ENCODE measurements around the gene FXR2.
A peak's percentile ranks its signal among the peaks of the same experiment; 100 is the strongest.

- peak; percentile 89 to 93 (median 90) for TF ChIP-seq CTCF (IDR thresholded peaks at IDR 0.05)
- TF ChIP-seq EP300 (IDR thresholded peaks at IDR 0.05): no peak
These were observed 25.4 kb downstream of the FXR2 start for GRCh38 chr17:7589204-7589868.

Measured in ovary (tissue), 3 donors.